ENCODE results near the gene RDH11.
"Not testable (repeated sequence)": the region's sequence is repeated elsewhere in the genome, so short reads cannot be mapped to it uniquely, and the experiment has no call there.

Gene RDH11

GRCh38 chr14:67719866-67720265 is 24.3 kb upstream of the RDH11 start:
- no peak for TF ChIP-seq CTCF (conservative IDR thresholded peaks at IDR 0.05; ENCODE audit: low read depth, low read length)
- no peak overlapping the region for H3K4me3 ChIP-seq (ENCODE audit: low read depth, low read length)
- no peak for DNase-seq (ENCODE audit: low read depth)

GRCh38 chr14:67719385-67719784 is 23.8 kb upstream of the RDH11 start:
- DNase-seq (ENCODE audit: low read depth); H3K4me3 ChIP-seq (ENCODE audit: low read depth, low read length): not testable (repeated sequence)

DNA sequence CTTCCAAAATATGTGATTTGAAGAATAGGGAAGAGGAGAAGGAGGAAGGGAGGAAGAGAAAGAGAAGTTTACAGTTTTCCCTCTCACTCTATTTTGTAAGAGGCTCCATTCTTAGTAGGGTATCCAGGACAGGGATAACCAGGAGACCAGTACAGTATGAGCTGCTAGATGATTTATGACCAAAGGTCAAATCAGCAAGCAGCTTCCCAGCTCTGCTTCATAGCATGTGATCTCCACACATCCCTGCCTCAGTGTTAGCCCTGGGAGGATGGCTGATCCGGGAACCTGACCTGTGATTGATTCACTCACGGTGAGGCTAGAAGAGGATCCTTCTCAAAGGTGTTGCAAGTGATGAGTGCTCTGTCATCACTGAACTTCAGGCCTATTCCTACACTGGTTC is 22.7 kb upstream of the RDH11 start:
- no peak overlapping the region for H3K4me3 ChIP-seq (ENCODE audit: low read depth, low read length)
- TF ChIP-seq CTCF (conservative IDR thresholded peaks at IDR 0.05; ENCODE audit: low read depth, low read length) = no peak
- DNase-seq (ENCODE audit: low read depth) = no peak

DNA sequence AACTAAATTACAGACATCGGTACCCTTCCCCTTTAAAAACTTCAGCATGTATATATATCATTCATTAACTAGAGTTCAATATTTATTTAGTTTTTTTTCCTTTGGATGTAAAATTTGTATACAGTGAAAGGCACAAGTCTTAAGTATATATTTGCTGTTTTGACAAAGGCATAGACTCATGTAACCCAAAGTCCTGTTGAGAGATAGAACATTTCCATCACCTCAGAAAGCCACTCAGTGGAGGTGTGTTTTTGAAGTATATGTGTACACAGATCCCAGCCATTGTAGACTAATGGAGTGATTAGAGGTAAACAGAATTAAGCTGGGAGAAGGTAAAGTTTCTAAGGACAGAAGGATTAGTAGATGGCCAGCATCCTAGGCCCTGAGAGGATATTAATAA is 21.5 kb upstream of the RDH11 start:
- TF ChIP-seq CTCF (conservative IDR thresholded peaks at IDR 0.05; ENCODE audit: low read depth, low read length) = no peak
- no peak for DNase-seq (ENCODE audit: low read depth)
- H3K4me3 ChIP-seq (ENCODE audit: low read depth, low read length) = no peak overlapping the region

- no peak for TF ChIP-seq CTCF (conservative IDR thresholded peaks at IDR 0.05; ENCODE audit: low read depth, low read length)
- H3K4me3 ChIP-seq (ENCODE audit: low read depth, low read length) = no peak overlapping the region
- no peak for DNase-seq (ENCODE audit: low read depth)
Observed at GRCh38 chr14:67710209-67710608, 14.6 kb upstream of the RDH11 start.

GRCh38 chr14:67709796-67710195 is 14.2 kb upstream of the RDH11 start:
- not testable (repeated sequence) for H3K4me3 ChIP-seq (ENCODE audit: low read depth, low read length); DNase-seq (ENCODE audit: low read depth)

GRCh38 chr14:67709346-67709745 is 13.8 kb upstream of the RDH11 start:
- not testable (repeated sequence) for H3K4me3 ChIP-seq (ENCODE audit: low read depth, low read length); DNase-seq (ENCODE audit: low read depth)

DNA sequence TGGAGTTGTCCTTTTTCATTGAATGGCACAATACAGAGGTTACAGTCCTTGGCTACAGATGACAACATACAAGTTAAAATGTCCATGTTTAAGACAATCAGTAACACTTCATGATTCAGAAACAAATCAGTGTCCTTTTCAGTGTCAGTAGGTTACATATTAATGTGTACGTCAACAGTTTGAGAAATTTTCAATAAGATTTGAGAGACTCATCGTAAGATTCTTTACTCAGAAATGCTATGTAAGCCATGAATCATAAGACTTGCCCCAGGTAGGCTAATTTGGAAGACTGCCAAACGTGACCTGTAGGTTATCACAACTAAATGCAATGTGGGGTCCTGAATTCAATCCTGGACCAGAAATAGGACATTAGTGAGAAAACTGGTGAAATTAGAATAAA is 9.6 kb upstream of the RDH11 start:
- no peak for TF ChIP-seq CTCF (conservative IDR thresholded peaks at IDR 0.05; ENCODE audit: low read depth, low read length)
- no peak overlapping the region for H3K4me3 ChIP-seq (ENCODE audit: low read depth, low read length)
- no peak for DNase-seq (ENCODE audit: low read depth)

DNA sequence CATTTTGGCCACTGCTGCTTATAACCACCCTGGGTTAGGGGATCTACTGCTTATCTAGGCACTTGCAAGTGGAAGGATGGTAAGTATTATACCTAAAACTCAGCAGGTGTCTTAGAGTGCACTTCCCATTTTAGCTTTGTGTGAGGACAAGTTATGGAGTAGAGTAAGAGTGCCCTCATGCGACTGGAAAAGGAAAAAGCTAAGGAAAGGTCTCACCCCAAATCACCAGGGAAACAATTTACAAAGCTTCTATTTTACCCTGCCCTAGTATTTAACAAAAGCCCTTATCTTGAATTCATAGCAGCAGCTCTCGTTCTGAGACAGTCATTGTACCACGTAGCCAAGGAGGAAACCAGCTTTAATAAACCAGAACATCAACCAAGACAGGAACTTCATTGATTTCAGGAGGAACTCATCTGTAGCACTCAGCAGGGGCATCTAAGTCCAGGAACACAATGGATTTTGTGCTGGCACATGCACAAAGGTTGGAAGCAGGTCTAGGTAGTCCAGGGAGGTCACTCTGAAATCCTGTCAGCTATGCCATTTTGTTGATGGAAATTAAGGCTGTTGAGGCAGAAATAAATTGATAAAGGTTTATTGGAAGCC is 9.0 kb upstream of the RDH11 start:
- DNase-seq (ENCODE audit: low read depth) = peak; percentile 75
- no peak overlapping the region for H3K4me3 ChIP-seq (ENCODE audit: low read depth, low read length)

More for the DNA sequence above, 9.0 kb upstream of the RDH11 start:
- peak; percentile 76 for TF ChIP-seq CTCF (conservative IDR thresholded peaks at IDR 0.05; ENCODE audit: low read depth, low read length)
